Fibroblast of lung (primary cell): ENCODE measurements around the gene TGFBR3L. TPM values are rescaled to one million over a fixed set of nuclear protein-coding genes. Genes with fewer than 3 reads are reported as not detected.

ENCODE experiments used
- DNase-seq, 2 donors: peaks; one replicate each; pipeline versions ENCODE4 v3.0.0 to v3.0.0-alpha.2; 2010; ENCODE audit warnings: low read depth in 2 of 2
- H2AFZ ChIP-seq: 2 replicates; pipeline ENCODE4 v1.5.1; 2012; ENCODE audit warnings: low read length, control low read depth, inconsistent platforms
- H3K27ac ChIP-seq: 2 replicates; pipeline ENCODE4 v1.5.1; 2011; ENCODE audit warnings: low read length, control low read depth; ENCODE audit not compliant: insufficient read depth
- H3K27me3 ChIP-seq: 2 replicates; pipeline ENCODE4 v1.5.1; 2011; ENCODE audit warnings: mild to moderate bottlenecking, low read length; ENCODE audit not compliant: control insufficient read depth, insufficient read depth
- H3K36me3 ChIP-seq: 2 replicates; pipeline ENCODE4 v1.5.1; 2011; ENCODE audit warnings: low read length; ENCODE audit not compliant: control insufficient read depth, insufficient read depth
- H3K4me1 ChIP-seq: 2 replicates; pipeline ENCODE4 v1.5.1; 2011; ENCODE audit warnings: low read length; ENCODE audit not compliant: control insufficient read depth, insufficient read depth; ENCODE audit errors: extremely low read depth
- H3K4me2 ChIP-seq: 2 replicates; pipeline ENCODE4 v1.5.1; 2011; ENCODE audit warnings: low read length, control low read depth; ENCODE audit not compliant: insufficient read depth; ENCODE audit errors: extremely low read depth
- H3K4me3 ChIP-seq, 4 experiments: fragments of 200-600 bp in 1 of 4; sonication (generic) in 1 of 4; replicated peaks in 1 of 4; 2 replicates each; pipeline ENCODE4 v1.5.1; 2011 to 2016; ENCODE audit warnings: low read length in 4 of 4, low read depth in 3 of 4, mild to moderate bottlenecking in 3 of 4, control low read depth in 2 of 4, inconsistent platforms in 1 of 4, mixed read lengths in 1 of 4; ENCODE audit not compliant: insufficient read depth in 1 of 4; ENCODE audit errors: control extremely low read depth in 1 of 4
- H3K79me2 ChIP-seq: 2 replicates; pipeline ENCODE4 v1.5.1; 2012; ENCODE audit warnings: mild to moderate bottlenecking, low read length, inconsistent platforms; ENCODE audit not compliant: control insufficient read depth, insufficient read depth
- H3K9ac ChIP-seq: 2 replicates; pipeline ENCODE4 v1.5.1; 2011; ENCODE audit warnings: mild to moderate bottlenecking, low read length, control low read depth; ENCODE audit not compliant: insufficient read depth
- H3K9me3 ChIP-seq: 2 replicates; pipeline ENCODE4 v1.5.1; 2012; ENCODE audit warnings: low read depth, low read length; ENCODE audit not compliant: control insufficient read depth, insufficient read depth
- H4K20me1 ChIP-seq: 2 replicates; pipeline ENCODE4 v1.5.1; 2011; ENCODE audit warnings: low read length; ENCODE audit not compliant: control insufficient read depth, insufficient read depth; ENCODE audit errors: extremely low read depth
- EZH2 ChIP-seq: IDR thresholded peaks from 2 replicates; pipeline ENCODE4 v1.5.1; 2012; ENCODE audit warnings: low read length, control low read depth, mild to moderate bottlenecking; ENCODE audit errors: missing control alignments
- polyA plus RNA-seq, 2 donors: library from polyadenylated mRNA; depleted of rRNA in 1 of 2; stranded (reverse) in 1 of 2; unstranded in 1 of 2; fragments of >200 nt; gene quantifications; 2 replicates each; pipeline ENCODE4 v1.2.1, GENCODE V29; 2011 to 2012; ENCODE audit warnings: missing spikeins in 1 of 2
- total RNA-seq: library from RNA; depleted of rRNA; stranded (reverse); fragments of >200 nt; gene quantifications from 2 replicates; pipeline ENCODE4 v1.2.1, GENCODE V29; 2014
- TF ChIP-seq, protein P1 (sequence below), 2 donors: IDR thresholded peaks in 1 of 2; conservative IDR thresholded peaks in 1 of 2; 1 replicate in 1 of 2; 2 replicates in 1 of 2; pipeline ENCODE4 v1.5.1; 2011 to 2012; ENCODE audit warnings: low read length in 2 of 2, control low read depth in 1 of 2, inconsistent platforms in 1 of 2, low read depth in 1 of 2, mild to moderate bottlenecking in 1 of 2

TGFBR3L gene
- total and polyA plus RNA-seq, 2 donors (not counting 1 experiment from before 2014, with no cell fraction given) = 1.3 TPM; not detected in 1

DNA sequence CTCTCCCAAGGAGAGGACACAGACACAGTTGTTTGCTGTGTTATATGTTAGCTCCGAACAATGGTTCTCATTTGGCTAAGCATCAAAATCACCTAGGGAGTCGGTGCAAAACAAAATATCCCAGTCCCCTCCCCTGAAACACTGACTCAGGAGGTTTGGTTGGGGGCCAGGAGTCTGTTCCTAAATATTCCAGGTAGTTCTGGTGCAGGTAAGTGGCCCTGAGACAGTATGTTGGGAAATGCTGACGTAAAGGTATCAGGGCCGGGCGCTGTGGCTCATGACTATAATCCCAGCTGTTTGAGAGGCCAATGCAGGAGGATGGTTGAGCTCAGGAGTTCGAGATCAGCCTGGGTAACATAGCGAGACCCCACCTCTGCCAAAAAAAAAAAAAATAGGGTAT lies 13.3 kb upstream of the TGFBR3L start:
- H2AFZ ChIP-seq = no peak overlapping the region
- TF ChIP-seq EZH2 = no peak
- TF ChIP-seq, protein P1, sequence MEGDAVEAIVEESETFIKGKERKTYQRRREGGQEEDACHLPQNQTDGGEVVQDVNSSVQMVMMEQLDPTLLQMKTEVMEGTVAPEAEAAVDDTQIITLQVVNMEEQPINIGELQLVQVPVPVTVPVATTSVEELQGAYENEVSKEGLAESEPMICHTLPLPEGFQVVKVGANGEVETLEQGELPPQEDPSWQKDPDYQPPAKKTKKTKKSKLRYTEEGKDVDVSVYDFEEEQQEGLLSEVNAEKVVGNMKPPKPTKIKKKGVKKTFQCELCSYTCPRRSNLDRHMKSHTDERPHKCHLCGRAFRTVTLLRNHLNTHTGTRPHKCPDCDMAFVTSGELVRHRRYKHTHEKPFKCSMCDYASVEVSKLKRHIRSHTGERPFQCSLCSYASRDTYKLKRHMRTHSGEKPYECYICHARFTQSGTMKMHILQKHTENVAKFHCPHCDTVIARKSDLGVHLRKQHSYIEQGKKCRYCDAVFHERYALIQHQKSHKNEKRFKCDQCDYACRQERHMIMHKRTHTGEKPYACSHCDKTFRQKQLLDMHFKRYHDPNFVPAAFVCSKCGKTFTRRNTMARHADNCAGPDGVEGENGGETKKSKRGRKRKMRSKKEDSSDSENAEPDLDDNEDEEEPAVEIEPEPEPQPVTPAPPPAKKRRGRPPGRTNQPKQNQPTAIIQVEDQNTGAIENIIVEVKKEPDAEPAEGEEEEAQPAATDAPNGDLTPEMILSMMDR (conservative IDR thresholded peaks at IDR 0.05 in 1 of 2, IDR thresholded peaks at IDR 0.05 in 1 of 2; ENCODE audit: low read depth in 1 of 2, low read length in 2 of 2) = no peak
- H3K36me3 ChIP-seq = peaks cover 5% of the 10 kb centered on the region
- H3K27me3 ChIP-seq = no peaks in the 10 kb centered on the region
- no peak overlapping the region for H3K27ac ChIP-seq
- no peaks in the 10 kb centered on the region for H4K20me1 ChIP-seq
- H3K4me1 ChIP-seq = peaks cover 6% of the 10 kb centered on the region
- no peak overlapping the region for H3K9ac ChIP-seq
- peaks cover 23% of the 10 kb centered on the region for H3K79me2 ChIP-seq
- no peak overlapping the region for H3K4me2 ChIP-seq
- H3K4me3 ChIP-seq = no peak overlapping the region
- DNase-seq = no peak
- no peaks in the 10 kb centered on the region for H3K9me3 ChIP-seq

DNA sequence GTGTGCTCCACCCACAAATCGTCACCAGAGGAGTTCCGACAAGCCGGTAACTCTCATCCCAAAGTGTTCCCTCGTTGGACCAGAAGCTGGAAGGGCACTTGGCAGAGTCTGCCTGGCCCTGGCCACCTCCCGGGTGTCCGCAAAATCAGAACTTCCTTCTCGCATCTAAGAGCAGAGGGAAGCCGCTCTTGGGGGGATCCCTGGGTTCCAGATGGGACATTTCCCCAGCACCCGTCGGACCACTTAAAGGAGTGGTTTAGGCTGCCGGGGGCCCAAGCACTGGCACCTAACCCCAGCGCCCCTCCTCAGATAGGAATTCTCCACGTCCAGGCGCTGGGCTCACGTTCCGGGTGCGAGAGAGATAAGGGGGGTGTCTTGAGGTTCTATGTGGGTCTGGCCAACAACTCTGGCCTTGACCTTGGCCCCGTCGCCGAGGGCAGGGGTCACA lies 11.8 kb upstream of the TGFBR3L start:
- peak overlapping the region; percentile 55 to 76 (median 65) for H3K4me3 ChIP-seq
- H3K4me2 ChIP-seq = peak overlapping the region; percentile 90
- peak overlapping the region; percentile 62 for H2AFZ ChIP-seq
- no peaks in the 10 kb centered on the region for H4K20me1 ChIP-seq
- peak overlapping the region; percentile 57 for H3K27ac ChIP-seq
- TF ChIP-seq, protein P1 (conservative IDR thresholded peaks at IDR 0.05 in 1 of 2, IDR thresholded peaks at IDR 0.05 in 1 of 2; ENCODE audit: low read depth in 1 of 2, low read length in 2 of 2) = no peak
- TF ChIP-seq EZH2 = no peak
- DNase-seq = no peak
- H3K79me2 ChIP-seq = peaks cover 29% of the 10 kb centered on the region
- H3K36me3 ChIP-seq = peaks cover 7% of the 10 kb centered on the region
- no peaks in the 10 kb centered on the region for H3K27me3 ChIP-seq
- H3K9me3 ChIP-seq = no peaks in the 10 kb centered on the region
- H3K9ac ChIP-seq = peak overlapping the region; percentile 41
- peaks cover 6% of the 10 kb centered on the region for H3K4me1 ChIP-seq

DNA sequence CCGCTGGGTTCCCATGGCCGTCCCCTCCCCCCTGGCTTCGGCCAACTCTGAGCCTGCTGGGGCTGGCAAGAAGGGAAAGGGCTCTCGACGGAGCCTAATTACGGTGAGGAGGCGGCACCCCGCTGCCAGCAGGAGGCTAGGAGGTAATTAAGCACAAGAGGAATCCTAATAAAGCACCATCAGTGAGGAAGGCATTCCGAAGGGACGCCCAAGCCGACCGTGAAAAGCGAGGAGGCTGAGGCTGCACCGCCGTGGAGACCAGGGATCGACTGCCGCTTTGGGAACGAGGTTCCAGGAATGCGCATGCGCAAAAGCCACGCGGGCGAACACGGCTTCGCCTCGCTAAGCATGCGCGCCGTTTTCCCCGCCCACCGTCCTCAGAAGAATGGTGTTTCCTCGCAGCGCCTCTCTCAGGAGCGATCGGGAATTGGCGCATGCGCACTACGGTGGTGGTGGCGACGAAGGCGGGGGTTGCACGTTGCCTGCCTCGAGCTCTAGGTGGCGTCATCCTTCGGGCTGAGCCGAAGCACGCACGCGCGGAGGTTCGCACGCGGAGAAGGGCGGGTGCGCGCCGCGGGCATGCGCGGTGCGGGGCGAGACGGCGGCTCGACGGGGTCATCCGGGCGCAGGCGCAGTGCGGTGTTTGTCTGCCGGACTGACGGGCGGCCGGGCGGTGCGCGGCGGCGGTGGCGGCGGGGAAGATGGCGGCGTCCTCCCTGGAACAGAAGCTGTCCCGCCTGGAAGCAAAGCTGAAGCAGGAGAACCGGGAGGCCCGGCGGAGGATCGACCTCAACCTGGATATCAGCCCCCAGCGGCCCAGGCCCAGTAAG lies 11.2 kb upstream of the TGFBR3L start, which contains the start of gene MAP2K7:
Gene MAP2K7, plus strand, starts transcription at position 634 of the 830 bp plus-strand sequence. Its CDS starts 68 bp downstream, at position 702.
- Histone ChIP-seq H3K79me2 (peaks cover 29% of the 10 kb centered on the region), H3K4me1 (peaks cover 6% of the 10 kb centered on the region), H4K20me1 (no peaks in the 10 kb centered on the region), H3K9ac (peak within 1 kb of the TSS; percentile 88), H3K27ac (peak within 1 kb of the TSS; percentile 86), H2AFZ (peak within 1 kb of the TSS; percentile 62), H3K36me3 (peaks cover 7% of the 10 kb centered on the region), H3K4me3 (peak within 1 kb of the TSS; percentile 78 to 88 (median 85)), H3K9me3 (no peaks in the 10 kb centered on the region), H3K4me2 (peak within 1 kb of the TSS; percentile 95), H3K27me3 (no peaks in the 10 kb centered on the region)
- DNase-seq = peak; percentile 95 to 99
- no peak for TF ChIP-seq EZH2
- TF ChIP-seq, protein P1 (conservative IDR thresholded peaks at IDR 0.05 in 1 of 2, IDR thresholded peaks at IDR 0.05 in 1 of 2; ENCODE audit: low read depth in 1 of 2, low read length in 2 of 2) = peak; percentile 31 to 59
